GM12878 (cell line): ENCODE measurements around the gene PLBD1. TPM values are rescaled to one million over a fixed set of nuclear protein-coding genes. Genes with fewer than 3 reads are reported as not detected.

Experiments
- ATAC-seq: fragments of 200-7000 bp; cut with Tn5 transposase; 3 replicates; pipeline ENCODE4 v1.9.1; 2020; ENCODE audit warnings: mild to moderate bottlenecking, moderate library complexity
- BruUV-seq: library from RNA; stranded (reverse); fragments of 400-500 nt; replicated peaks from 2 replicates; lab custom pipeline; 2021; lab: Mats Ljungman, UMichigan
- CTCF ChIA-PET: fragments of 300-600 bp; sonication (Branson Sonifier 250); formaldehyde crosslinking; extraction: SDS; loops from one replicate; lab custom pipeline; 2021; ENCODE audit warnings: inconsistent platforms; lab: Yijun Ruan, JAX
- POLR2A ChIA-PET: fragments of 350-600 bp; formaldehyde crosslinking; extraction: SDS; loops from one replicate; lab custom pipeline; 2021; ENCODE audit warnings: inconsistent platforms; lab: Charles Lee
- RAD21 ChIA-PET: fragments of 300-600 bp; sonication (Branson Sonifier 250); formaldehyde crosslinking; loops from one replicate; lab custom pipeline; 2023; ENCODE audit warnings: antibody characterized with exemption; ENCODE audit not compliant: unreplicated experiment; lab: Charles Lee
- SMC1A ChIA-PET: fragments of 300-600 bp; sonication (Branson Sonifier 250); formaldehyde crosslinking; loops from one replicate; lab custom pipeline; 2023; ENCODE audit not compliant: unreplicated experiment, uncharacterized antibody; lab: Charles Lee
- DNase-seq: peaks from one replicate; pipeline ENCODE4 v3.0.0-alpha.2; 2011; ENCODE audit warnings: low read depth, low spot score
- FAIRE-seq: peaks from 3 replicates; lab custom pipeline; 2011; peaks lifted over from hg19 to GRCh38; lab: Jason Lieb, UNC
- H2AFZ ChIP-seq: 2 replicates; pipeline ENCODE4 v1.6.0; 2011; ENCODE audit warnings: low read depth, low read length, control low read depth; ENCODE audit not compliant: control insufficient read depth
- H3K27ac ChIP-seq: 2 replicates; pipeline ENCODE4 v1.5.1; 2011; ENCODE audit warnings: control low read depth; ENCODE audit not compliant: control insufficient read depth, insufficient read depth
- H3K27me3 ChIP-seq, 2 experiments: replicated peaks in 1 of 2; 2 replicates each; pipeline versions ENCODE4 v1.6.0 to v1.6.1; 2011; ENCODE audit warnings: low read length in 1 of 2; ENCODE audit not compliant: control insufficient read depth in 2 of 2, insufficient read depth in 2 of 2
- H3K36me3 ChIP-seq, 2 experiments: 2 replicates each; pipeline ENCODE4 v1.5.1; 2011; ENCODE audit warnings: low read length in 1 of 2; ENCODE audit not compliant: control insufficient read depth in 2 of 2, insufficient read depth in 2 of 2
- H3K4me1 ChIP-seq: 2 replicates; pipeline ENCODE4 v1.6.1; 2011; ENCODE audit warnings: mild to moderate bottlenecking, low read length, moderate library complexity, mixed read lengths; ENCODE audit not compliant: control insufficient read depth, insufficient read depth
- H3K4me2 ChIP-seq: 2 replicates; pipeline ENCODE4 v1.6.0; 2011; ENCODE audit warnings: control low read depth; ENCODE audit not compliant: control insufficient read depth, insufficient read depth
- H3K4me3 ChIP-seq: fragments of 200-600 bp; sonication (generic); 2 replicates; pipeline ENCODE4 v1.5.1; 2016
- H3K79me2 ChIP-seq: 2 replicates; pipeline ENCODE4 v1.6.0; 2011; ENCODE audit warnings: low read length; ENCODE audit not compliant: control insufficient read depth, insufficient read depth
- H3K9ac ChIP-seq: 2 replicates; pipeline ENCODE4 v1.8.0; 2011; ENCODE audit warnings: low read length, control low read depth, mixed read lengths; ENCODE audit not compliant: control insufficient read depth, insufficient read depth
- H3K9me3 ChIP-seq: replicated peaks from 3 replicates; pipeline ENCODE4 v1.5.1; 2011; ENCODE audit warnings: mild to moderate bottlenecking, low read length; ENCODE audit not compliant: control insufficient read depth, insufficient read depth
- H4K20me1 ChIP-seq: 2 replicates; pipeline ENCODE4 v1.6.0; 2011; ENCODE audit not compliant: control insufficient read depth, insufficient read depth
- BACH1 ChIP-seq: fragments of 450-650 bp; IDR thresholded peaks from 2 replicates; pipeline ENCODE4 v1.6.1; 2017; ENCODE audit warnings: mild to moderate bottlenecking, borderline replicate concordance
- CREM ChIP-seq: IDR thresholded peaks from 2 replicates; pipeline ENCODE4 v1.6.1; 2014; ENCODE audit warnings: antibody characterized with exemption, low read depth
- GATAD2B ChIP-seq: fragments of 450-650 bp; conservative IDR thresholded peaks from 2 replicates; pipeline ENCODE4 v1.6.1; 2017; ENCODE audit warnings: low read depth, mild to moderate bottlenecking, moderate library complexity
- IKZF1 ChIP-seq: fragments of 450-650 bp; conservative IDR thresholded peaks from 2 replicates; pipeline ENCODE4 v1.6.1; 2017; ENCODE audit warnings: antibody characterized with exemption, mild to moderate bottlenecking
- JUNB ChIP-seq: IDR thresholded peaks from 2 replicates; pipeline ENCODE4 v1.6.1; 2016; ENCODE audit warnings: antibody characterized with exemption, mild to moderate bottlenecking
- LARP7 ChIP-seq: fragments of 450-650 bp; IDR thresholded peaks from 2 replicates; pipeline ENCODE4 v1.6.1; 2017; ENCODE audit warnings: mild to moderate bottlenecking
- SIX5 ChIP-seq: IDR thresholded peaks from 2 replicates; pipeline ENCODE4 v1.6.1; 2011; ENCODE audit warnings: mild to moderate bottlenecking, low read depth, low read length, moderate library complexity; ENCODE audit not compliant: severe bottlenecking
- SMAD1 ChIP-seq: fragments of 450-650 bp; IDR thresholded peaks from 2 replicates; pipeline ENCODE4 v1.6.1; 2018; ENCODE audit warnings: mild to moderate bottlenecking, low read depth; ENCODE audit not compliant: partially characterized antibody
- WGBS: methylation state at CpG from one replicate; pipeline ENCODE4 v1.1.6; 2016; ENCODE audit warnings: low lambda C conversion rate; ENCODE audit not compliant: insufficient replicate concordance, insufficient coverage; ENCODE audit errors: missing lambda C conversion rate; 5-methylcytosine and 5-hydroxymethylcytosine counted together
- in situ Hi-C: fragments of 300-500 bp; cut with MboI; formaldehyde crosslinking; loops from 9 replicates; pipeline ENCODE4 v1.14.3; 2018; ENCODE audit warnings: mixed read lengths
- intact Hi-C: fragments of 100-400 bp; cut with micrococcal nuclease; formaldehyde crosslinking; loops from one replicate; pipeline ENCODE4 v1.14.2; 2022; ENCODE audit not compliant: unreplicated experiment
- polyA plus RNA-seq, 11 experiments: library from polyadenylated mRNA; depleted of rRNA in 4 of 11; unstranded in 6 of 11; stranded (reverse) in 5 of 11; fragments of >200 nt; fragmentation: Nextera tagmentation in 4 of 11; fragmentation: Illumina TruSeq in 1 of 11; extraction: Ambion mirVana in 4 of 11; extraction: Trizol in 1 of 11; gene quantifications; 1 replicate in 1 of 11; 2 replicates in 10 of 11; pipeline versions ENCODE4 v1.2.1 to v1.2.3, GENCODE V29; 2011 to 2016; ENCODE audit warnings: inconsistent platforms in 2 of 11, missing spikeins in 2 of 11, low read depth in 1 of 11
- total RNA-seq, 4 experiments: library from RNA; depleted of rRNA in 3 of 4; stranded (reverse); fragments of >200 nt in 3 of 4; fragmentation: Illumina TruSeq in 1 of 4; extraction: Trizol in 1 of 4; gene quantifications; 2 replicates each; pipeline versions ENCODE4 v1.2.1 to v1.2.3, GENCODE V29; 2013 to 2021

PLBD1 gene
- total and polyA plus RNA-seq, 10 of the 15 experiments (the other 5 are each of a cell fraction or from before 2014, with no cell fraction given) = 0.19 to 0.54 (median 0.27) TPM; not detected in 1

DNA sequence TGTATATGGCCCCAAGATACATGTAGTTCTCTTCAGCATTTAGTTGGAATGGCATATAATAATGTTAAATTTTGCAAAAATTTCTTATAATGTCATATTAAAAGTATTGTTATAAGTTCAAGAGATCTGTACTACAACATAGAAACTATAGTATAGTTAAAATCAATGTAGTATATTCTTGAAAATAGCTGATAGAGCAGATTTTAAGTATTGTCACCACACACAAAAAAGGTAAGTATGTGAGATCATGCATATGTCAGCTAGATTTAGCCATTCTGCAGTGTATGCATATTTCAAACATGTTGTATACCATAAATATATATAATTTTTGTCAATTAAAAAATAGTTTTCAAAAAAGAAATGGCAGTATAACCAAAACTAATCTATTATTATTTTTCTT, 86.5 kb downstream of the PLBD1 start:
- no peak overlapping the region for H3K4me2 ChIP-seq
- no peaks in the 10 kb centered on the region for H3K9me3 ChIP-seq
- DNase-seq = no peak
- RAD21 ChIA-PET = no interaction called here
- POLR2A ChIA-PET = no interaction called here
- peaks cover 8 to 33% of the 10 kb centered on the region in 2 experiments for H3K36me3 ChIP-seq
- no TSS peak for BruUV-seq
- SMC1A ChIA-PET = no interaction called here
- H3K27me3 ChIP-seq = no peaks in the 10 kb centered on the region
- FAIRE-seq = no peak
- H3K79me2 ChIP-seq = no peaks in the 10 kb centered on the region
- H3K4me3 ChIP-seq = no peak overlapping the region
- in situ Hi-C loops (no loop called here), intact Hi-C loops (no loop called here)
- TF ChIP-seq CREM = no peak
- no peak for TF ChIP-seq SMAD1
- no peak for TF ChIP-seq BACH1
- no peak for TF ChIP-seq LARP7
- TF ChIP-seq SIX5 = no peak
- no peak for ATAC-seq
- H3K9ac ChIP-seq = no peak overlapping the region
- CTCF ChIA-PET = interaction anchor here (1.2 kb wide), 1 partner anchor 28 kb away, joined by 3 read pairs; no protein-coding TSS in a partner anchor
- no peak overlapping the region for H2AFZ ChIP-seq
- H4K20me1 ChIP-seq = no peaks in the 10 kb centered on the region
- H3K27ac ChIP-seq = no peak overlapping the region
- no peaks in the 10 kb centered on the region for H3K4me1 ChIP-seq

DNA sequence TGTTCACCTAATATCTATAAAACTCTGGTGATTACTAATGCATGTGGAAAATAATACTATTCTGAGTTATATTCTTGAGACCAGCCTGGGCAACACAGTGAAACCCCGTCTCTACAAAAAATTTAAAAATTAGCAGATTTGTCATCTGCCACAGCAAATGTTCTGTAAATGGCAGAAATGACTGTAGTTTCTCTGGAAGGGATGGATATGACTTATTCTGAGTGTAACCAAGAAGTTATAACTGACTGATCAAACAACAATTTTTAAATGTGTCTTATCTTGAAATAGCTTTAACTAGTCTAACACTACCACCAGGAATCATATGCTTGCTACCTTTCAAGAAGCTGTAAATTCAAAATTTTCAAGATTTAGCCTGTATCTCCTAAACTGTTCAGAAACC, 88.7 kb downstream of the PLBD1 start:
- POLR2A ChIA-PET = no interaction called here
- WGBS = 30% methylated on average over 1 of the region's 1 CpG
- no peak overlapping the region for H3K27ac ChIP-seq
- intact Hi-C loops = no loop called here
- TF ChIP-seq IKZF1 (no peak), JUNB (0 out of 2 replicates have a peak, but pooled peaks have one; percentile 12), GATAD2B (no peak)
- TF ChIP-seq, all 136 proteins: peak for 1
- Histone ChIP-seq H3K9me3 (peaks cover 11% of the 10 kb centered on the region), H3K9ac (no peak overlapping the region), H3K27me3 (no peaks in the 10 kb centered on the region), H3K79me2 (no peaks in the 10 kb centered on the region), H4K20me1 (no peaks in the 10 kb centered on the region), H3K36me3 (peaks cover 8 to 28% of the 10 kb centered on the region in 2 experiments), H3K4me3 (no peak overlapping the region), H2AFZ (no peak overlapping the region), H3K4me2 (no peak overlapping the region), H3K4me1 (no peaks in the 10 kb centered on the region)
- ATAC-seq (no peak), DNase-seq (no peak), FAIRE-seq (no peak)
- BruUV-seq = no TSS peak
- RAD21 ChIA-PET = no interaction called here
- CTCF ChIA-PET = no interaction called here
- in situ Hi-C loops = no loop called here
- SMC1A ChIA-PET = interaction anchor here (0.5 kb wide), 1 partner anchor 166 kb away, joined by 3 read pairs; no protein-coding TSS in a partner anchor
